C4-2B (cell line): Measurements from ENCODE around the gene MRPL10.

Source experiments
- CTCF ChIP-seq: fragments of 450-650 bp; conservative IDR thresholded peaks from 2 replicates; pipeline ENCODE4 v1.5.1; 2017; ENCODE audit warnings: mild to moderate bottlenecking
- ZFX ChIP-seq: fragments of 450-650 bp; IDR thresholded peaks from 2 replicates; pipeline ENCODE4 v1.6.1; 2017

GRCh38 chr17:47831934-47832327 lies 590 bp upstream of the MRPL10 start:
- TF ChIP-seq CTCF (no peak), ZFX (no peak)
